Karpas-422 (cell line): ENCODE results near the gene CELA1. TPM values are rescaled to one million over a fixed set of nuclear protein-coding genes. Genes with fewer than 3 reads are reported as not detected.

ENCODE experiments used
- DNase-seq: peaks from one replicate; pipeline ENCODE4 v3.0.0-alpha.2; 2015
- H2AFZ ChIP-seq: fragments of 200-600 bp; sonication (generic); 2 replicates; pipeline ENCODE4 v1.6.1; 2014; ENCODE audit warnings: antibody characterized with exemption, low read length, mixed read lengths
- H3K27ac ChIP-seq: fragments of 200-600 bp; sonication (generic); 2 replicates; pipeline ENCODE4 v1.5.1; 2014; ENCODE audit warnings: mild to moderate bottlenecking, low read length, moderate library complexity
- H3K27me3 ChIP-seq: fragments of 200-600 bp; sonication (generic); 2 replicates; pipeline ENCODE4 v1.6.1; 2014; ENCODE audit warnings: low read length, mixed read lengths
- H3K36me3 ChIP-seq: fragments of 200-600 bp; sonication (generic); 2 replicates; pipeline ENCODE4 v1.6.1; 2014; ENCODE audit warnings: low read length, mixed read lengths; ENCODE audit not compliant: insufficient read depth
- H3K4me1 ChIP-seq: fragments of 200-600 bp; sonication (generic); 2 replicates; pipeline ENCODE4 v1.6.1; 2014; ENCODE audit warnings: mild to moderate bottlenecking, low read length, mixed read lengths
- H3K4me2 ChIP-seq: fragments of 200-600 bp; sonication (generic); 2 replicates; pipeline ENCODE4 v1.6.1; 2014; ENCODE audit warnings: low read length, low read depth, mild to moderate bottlenecking; ENCODE audit not compliant: poor library complexity, severe bottlenecking
- H3K4me3 ChIP-seq: fragments of 200-600 bp; sonication (generic); 2 replicates; pipeline ENCODE4 v1.5.1; 2014; ENCODE audit warnings: mild to moderate bottlenecking, antibody characterized with exemption, low read length, mixed read lengths
- H3K79me2 ChIP-seq: fragments of 200-600 bp; sonication (generic); 2 replicates; pipeline ENCODE4 v1.6.1; 2014; ENCODE audit warnings: mild to moderate bottlenecking, low read length, mixed read lengths
- H3K9ac ChIP-seq: fragments of 200-600 bp; sonication (generic); 2 replicates; pipeline ENCODE4 v1.6.0; 2014; ENCODE audit warnings: low read length
- H3K9me2 ChIP-seq: fragments of 200-600 bp; sonication (generic), shearing (Covaris generic); replicated peaks from 2 replicates; pipeline ENCODE4 v1.6.0; 2014; ENCODE audit warnings: mild to moderate bottlenecking, low read length, moderate library complexity; ENCODE audit not compliant: insufficient read depth
- H3K9me3 ChIP-seq: fragments of 300-700, 200-600 bp; sonication (generic); 2 replicates; pipeline ENCODE4 v1.6.1; 2014; ENCODE audit warnings: low read length, mixed read lengths
- H4K20me1 ChIP-seq: fragments of 200-600 bp; sonication (generic); 2 replicates; pipeline ENCODE4 v1.6.1; 2014; ENCODE audit warnings: mild to moderate bottlenecking, antibody characterized with exemption, low read length, low read depth; ENCODE audit not compliant: insufficient read depth
- total RNA-seq: library from RNA; depleted of rRNA; stranded (reverse); fragments of >200 nt; shearing (Covaris generic); gene quantifications from 2 replicates; pipeline ENCODE4 v1.2.3, GENCODE V29; 2014; ENCODE audit warnings: low replicate concordance; rRNA removed

CELA1 gene
- total RNA-seq: not detected in 2 replicates

DNA sequence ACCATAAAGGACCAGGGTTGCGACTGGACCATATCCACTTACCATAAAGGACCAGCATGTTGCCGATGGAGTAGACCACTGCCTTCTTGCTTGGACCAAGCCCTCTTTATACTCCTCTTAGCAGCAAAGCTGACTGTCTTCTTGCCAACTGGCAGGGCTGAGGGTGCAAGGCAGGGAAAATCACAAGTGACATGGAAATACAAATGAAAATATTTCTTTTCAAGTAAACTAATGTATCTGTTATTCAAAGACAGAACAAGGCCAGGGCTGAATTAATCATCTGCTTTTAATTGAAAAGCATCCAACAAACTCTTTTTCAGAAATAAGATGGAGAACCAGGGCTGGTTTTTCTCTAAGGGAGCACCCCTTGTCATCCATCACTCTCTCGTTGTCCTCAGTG is at the start of gene CELA1:
Gene CELA1, minus strand, starts transcription at position 99 of the 400 bp plus-strand sequence. Its CDS starts 41 bp downstream, at position 58.
- Histone ChIP-seq H3K79me2 (no peaks in the 10 kb centered on the region), H3K36me3 (no peaks in the 10 kb centered on the region), H3K4me2 (no peak within 1 kb of the TSS), H3K4me1 (peaks cover 19% of the 10 kb centered on the region), H3K27ac (no peak within 1 kb of the TSS), H3K27me3 (no peaks in the 10 kb centered on the region), H2AFZ (no peak within 1 kb of the TSS), H3K9me2 (no peaks in the 10 kb centered on the region), H4K20me1 (no peaks in the 10 kb centered on the region), H3K9me3 (no peaks in the 10 kb centered on the region), H3K9ac (no peak within 1 kb of the TSS), H3K4me3 (no peak within 1 kb of the TSS)
- no peak for DNase-seq

DNA sequence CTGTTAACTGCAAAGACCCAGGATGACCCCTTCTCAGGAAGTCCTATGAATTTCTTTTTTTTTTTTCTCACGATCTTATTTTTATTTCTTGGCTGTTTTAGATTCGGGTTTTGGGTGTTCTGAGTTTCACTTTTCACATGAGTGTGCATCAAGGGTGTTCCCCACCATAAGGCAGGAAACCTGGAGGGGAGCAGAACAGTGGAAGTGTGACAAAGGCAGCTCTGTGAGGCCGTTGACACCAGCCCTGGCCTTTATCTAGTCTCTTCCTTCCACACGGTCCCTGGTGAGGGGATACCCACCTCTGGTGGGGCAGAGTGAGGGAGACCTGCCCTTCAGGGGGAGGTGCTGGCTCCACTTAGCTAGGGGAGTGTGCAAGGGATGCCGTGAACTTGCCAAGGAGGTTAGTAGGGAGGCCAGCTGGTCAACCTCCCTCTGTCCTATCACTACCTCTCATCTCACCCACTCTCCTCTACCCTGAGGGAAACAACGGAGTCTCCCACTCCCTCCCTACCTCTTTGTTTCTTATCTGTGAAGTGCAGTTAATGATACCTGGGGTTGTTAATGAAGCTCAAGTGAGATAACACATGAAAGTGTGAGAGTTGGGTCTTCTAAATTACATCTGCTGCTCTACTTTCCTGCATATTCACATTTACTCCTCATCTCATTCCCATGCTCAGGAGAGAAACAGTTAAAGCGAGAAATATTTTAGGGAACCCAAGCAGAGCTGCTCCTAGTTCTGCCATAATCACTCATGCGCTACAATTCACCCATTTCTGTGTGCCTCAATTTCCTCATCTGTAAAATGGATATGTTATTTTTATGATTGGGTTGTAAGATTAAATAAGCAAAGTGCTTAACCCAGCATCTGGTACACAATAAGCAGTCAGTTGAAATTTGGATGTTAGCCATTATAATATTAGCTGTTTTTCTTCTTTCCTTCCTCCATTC is 49.1 kb upstream of the CELA1 start:
- no peaks in the 10 kb centered on the region for H4K20me1 ChIP-seq
- no peak overlapping the region for H3K4me2 ChIP-seq
- no peaks in the 10 kb centered on the region for H3K79me2 ChIP-seq
- H2AFZ ChIP-seq: no peak overlapping the region
- H3K9me2 ChIP-seq: no peaks in the 10 kb centered on the region
- H3K9me3 ChIP-seq: no peaks in the 10 kb centered on the region
- H3K4me3 ChIP-seq: no peak overlapping the region
- DNase-seq: no peak
- H3K36me3 ChIP-seq: no peaks in the 10 kb centered on the region
- H3K27ac ChIP-seq: no peak overlapping the region
- H3K27me3 ChIP-seq: no peaks in the 10 kb centered on the region
- H3K4me1 ChIP-seq: peaks cover 19% of the 10 kb centered on the region
- H3K9ac ChIP-seq: no peak overlapping the region

GRCh38 chr12:51393676-51394545 is 47.4 kb upstream of the CELA1 start:
- Histone ChIP-seq H3K27ac (no peak overlapping the region), H3K4me2 (no peak overlapping the region), H2AFZ (no peak overlapping the region), H3K4me1 (peaks cover 33% of the 10 kb centered on the region), H3K9me3 (no peaks in the 10 kb centered on the region), H3K27me3 (no peaks in the 10 kb centered on the region), H4K20me1 (no peaks in the 10 kb centered on the region), H3K9ac (no peak overlapping the region), H3K79me2 (no peaks in the 10 kb centered on the region), H3K36me3 (no peaks in the 10 kb centered on the region), H3K4me3 (no peak overlapping the region), H3K9me2 (no peaks in the 10 kb centered on the region)
- no peak for DNase-seq

- no peak overlapping the region for H3K4me3 ChIP-seq
- no peaks in the 10 kb centered on the region for H4K20me1 ChIP-seq
- no peaks in the 10 kb centered on the region for H3K9me3 ChIP-seq
- no peaks in the 10 kb centered on the region for H3K9me2 ChIP-seq
- H3K36me3 ChIP-seq: no peaks in the 10 kb centered on the region
- no peaks in the 10 kb centered on the region for H3K27me3 ChIP-seq
- no peak overlapping the region for H2AFZ ChIP-seq
- no peak for DNase-seq
- peaks cover 34% of the 10 kb centered on the region for H3K4me1 ChIP-seq
- H3K79me2 ChIP-seq: no peaks in the 10 kb centered on the region
- no peak overlapping the region for H3K9ac ChIP-seq
- peak overlapping the region; percentile 99 for H3K4me2 ChIP-seq
- H3K27ac ChIP-seq: no peak overlapping the region
Observed at GRCh38 chr12:51392556-51393237, 46.2 kb upstream of the CELA1 start.

- Histone ChIP-seq H3K4me3 (peak within 1 kb of the TSS; percentile 83), H2AFZ (peak within 1 kb of the TSS; percentile 91), H3K4me1 (peaks cover 34% of the 10 kb centered on the region), H3K36me3 (no peaks in the 10 kb centered on the region), H3K27ac (no peak within 1 kb of the TSS), H4K20me1 (no peaks in the 10 kb centered on the region), H3K4me2 (peak within 1 kb of the TSS; percentile 99), H3K27me3 (no peaks in the 10 kb centered on the region), H3K9ac (peak within 1 kb of the TSS; percentile 73), H3K9me3 (no peaks in the 10 kb centered on the region), H3K79me2 (no peaks in the 10 kb centered on the region), H3K9me2 (no peaks in the 10 kb centered on the region)
- peak; percentile 89 for DNase-seq
Observed at GRCh38 chr12:51391283-51392123, 45.0 kb upstream of the CELA1 start, which contains the start of gene GALNT6. TSS of gene GALNT6 (minus strand) at chr12:51391406. CDS start at chr12:51379781, 11,625 bp downstream.

DNA sequence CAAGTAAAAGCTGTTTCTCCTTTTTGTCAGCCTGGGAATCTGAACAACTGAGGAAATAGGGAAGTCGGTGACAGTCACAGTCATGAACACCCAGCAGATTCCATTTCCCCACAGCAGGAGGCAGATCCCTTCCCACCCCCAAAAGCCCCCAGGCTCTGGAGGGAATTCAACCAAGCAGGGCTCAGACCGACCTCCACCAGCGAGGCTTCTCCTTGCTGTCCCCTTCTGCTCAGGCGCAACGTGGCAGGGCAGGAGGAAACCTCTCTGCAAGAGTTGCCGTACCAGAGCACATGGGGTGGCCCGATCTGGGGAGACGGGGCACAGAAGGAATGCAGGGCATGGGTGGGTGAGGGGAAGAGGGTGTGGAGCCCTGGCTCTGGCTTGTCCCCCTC is 44.4 kb upstream of the CELA1 start:
- Histone ChIP-seq H3K4me2 (peak overlapping the region; percentile 99), H3K27ac (no peak overlapping the region), H2AFZ (peak overlapping the region; percentile 91), H3K4me1 (peaks cover 34% of the 10 kb centered on the region), H3K9me2 (no peaks in the 10 kb centered on the region), H3K79me2 (no peaks in the 10 kb centered on the region), H3K9me3 (no peaks in the 10 kb centered on the region), H3K36me3 (no peaks in the 10 kb centered on the region), H3K4me3 (peak overlapping the region; percentile 83), H4K20me1 (no peaks in the 10 kb centered on the region), H3K9ac (peak overlapping the region; percentile 73), H3K27me3 (no peaks in the 10 kb centered on the region)
- no peak for DNase-seq

DNA sequence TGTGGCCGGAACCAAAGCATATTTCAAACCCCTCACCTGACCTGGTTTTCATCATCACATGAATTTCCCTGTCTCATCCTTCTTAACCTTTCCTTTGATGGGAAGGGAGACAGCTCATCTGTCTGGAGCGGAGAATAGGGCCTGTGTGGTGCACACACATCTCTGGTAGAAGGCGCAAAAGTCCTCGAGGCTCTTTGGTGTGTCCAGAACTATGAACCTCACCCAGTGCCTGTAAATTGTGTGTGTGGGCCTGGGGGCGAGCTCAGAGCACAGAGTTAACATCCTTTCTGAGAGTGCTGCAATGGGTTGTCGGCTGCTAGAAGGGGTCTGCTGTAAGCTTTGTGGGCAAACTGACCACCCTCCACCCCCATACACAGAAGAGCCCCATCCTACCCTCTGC is 44.0 kb upstream of the CELA1 start:
- Histone ChIP-seq H2AFZ (no peak overlapping the region; the same call in 1 of the 2 replicates), H3K27me3 (no peaks in the 10 kb centered on the region), H3K4me1 (peaks cover 34% of the 10 kb centered on the region), H3K9me3 (no peaks in the 10 kb centered on the region), H3K4me2 (peak overlapping the region; percentile 99), H3K9ac (peak overlapping the region; percentile 73), H3K79me2 (no peaks in the 10 kb centered on the region), H3K9me2 (no peaks in the 10 kb centered on the region), H3K36me3 (no peaks in the 10 kb centered on the region), H4K20me1 (no peaks in the 10 kb centered on the region), H3K27ac (no peak overlapping the region), H3K4me3 (peak overlapping the region; percentile 83)
- no peak for DNase-seq
